ENCODE data around the gene SPOCK1.

SPOCK1 gene

GRCh38 chr5:137438932-137439331 lies 60.2 kb downstream of the SPOCK1 start:
- no peak for DNase-seq
- TF ChIP-seq, protein P1, sequence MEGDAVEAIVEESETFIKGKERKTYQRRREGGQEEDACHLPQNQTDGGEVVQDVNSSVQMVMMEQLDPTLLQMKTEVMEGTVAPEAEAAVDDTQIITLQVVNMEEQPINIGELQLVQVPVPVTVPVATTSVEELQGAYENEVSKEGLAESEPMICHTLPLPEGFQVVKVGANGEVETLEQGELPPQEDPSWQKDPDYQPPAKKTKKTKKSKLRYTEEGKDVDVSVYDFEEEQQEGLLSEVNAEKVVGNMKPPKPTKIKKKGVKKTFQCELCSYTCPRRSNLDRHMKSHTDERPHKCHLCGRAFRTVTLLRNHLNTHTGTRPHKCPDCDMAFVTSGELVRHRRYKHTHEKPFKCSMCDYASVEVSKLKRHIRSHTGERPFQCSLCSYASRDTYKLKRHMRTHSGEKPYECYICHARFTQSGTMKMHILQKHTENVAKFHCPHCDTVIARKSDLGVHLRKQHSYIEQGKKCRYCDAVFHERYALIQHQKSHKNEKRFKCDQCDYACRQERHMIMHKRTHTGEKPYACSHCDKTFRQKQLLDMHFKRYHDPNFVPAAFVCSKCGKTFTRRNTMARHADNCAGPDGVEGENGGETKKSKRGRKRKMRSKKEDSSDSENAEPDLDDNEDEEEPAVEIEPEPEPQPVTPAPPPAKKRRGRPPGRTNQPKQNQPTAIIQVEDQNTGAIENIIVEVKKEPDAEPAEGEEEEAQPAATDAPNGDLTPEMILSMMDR (IDR thresholded peaks at IDR 0.05), result no peak
- no peak overlapping the region for H3K4me3 Mint-ChIP-seq
- H3K9me3 Mint-ChIP-seq, result no peaks in the 10 kb centered on the region
- H3K27me3 Mint-ChIP-seq (ENCODE audit: low read depth, poor library complexity), result no peaks in the 10 kb centered on the region
- no peaks in the 10 kb centered on the region for H3K36me3 Mint-ChIP-seq (ENCODE audit: low read depth)
- no peaks in the 10 kb centered on the region for H3K4me1 Mint-ChIP-seq
- H3K27ac Mint-ChIP-seq, result no peak overlapping the region

- Mint-ChIP-seq H3K4me1 (no peaks in the 10 kb centered on the region), H3K4me3 (no peak overlapping the region)
Observed at GRCh38 chr5:137437774-137438173, 61.4 kb downstream of the SPOCK1 start.

DNA sequence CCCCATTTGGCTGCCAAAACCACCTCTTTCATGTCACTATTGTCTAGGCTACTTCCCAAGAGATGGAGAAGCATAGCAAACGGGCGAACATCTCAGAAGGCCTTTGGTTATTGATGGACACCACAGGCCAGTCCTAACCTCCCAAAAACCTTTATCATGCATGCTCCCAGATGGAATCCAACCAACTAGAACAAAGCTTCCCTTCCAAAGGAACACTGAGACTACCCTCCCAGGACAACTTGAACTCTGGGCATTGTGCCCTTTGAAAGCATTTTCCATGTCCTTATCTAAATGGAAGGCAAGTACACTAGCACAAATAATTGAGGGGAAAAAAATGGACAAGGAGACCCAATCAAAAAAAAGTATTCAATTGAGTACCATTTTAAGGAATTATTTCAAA lies 65.6 kb downstream of the SPOCK1 start:
- no peak for DNase-seq
- Mint-ChIP-seq H3K4me1 (no peaks in the 10 kb centered on the region), H3K27ac (no peak overlapping the region), H3K4me3 (no peak overlapping the region), H3K9me3 (no peaks in the 10 kb centered on the region), H3K36me3 (ENCODE audit: low read depth) (no peaks in the 10 kb centered on the region), H3K27me3 (ENCODE audit: low read depth, poor library complexity) (no peaks in the 10 kb centered on the region)
- TF ChIP-seq, protein P1 (IDR thresholded peaks at IDR 0.05), result no peak

More at GRCh38 chr5:137437774-137438173, 61.4 kb downstream of the SPOCK1 start:
- Mint-ChIP-seq H3K27ac (no peak overlapping the region), H3K27me3 (ENCODE audit: low read depth, poor library complexity) (no peaks in the 10 kb centered on the region), H3K36me3 (ENCODE audit: low read depth) (no peaks in the 10 kb centered on the region), H3K9me3 (no peaks in the 10 kb centered on the region)
- TF ChIP-seq, protein P1 (IDR thresholded peaks at IDR 0.05), result no peak
- no peak for DNase-seq

GRCh38 chr5:137432376-137432775 lies 66.8 kb downstream of the SPOCK1 start:
- Mint-ChIP-seq H3K27me3 (ENCODE audit: low read depth, poor library complexity) (peaks cover under 1% of the 10 kb centered on the region), H3K36me3 (ENCODE audit: low read depth) (no peaks in the 10 kb centered on the region), H3K27ac (no peak overlapping the region), H3K4me1 (no peaks in the 10 kb centered on the region), H3K4me3 (no peak overlapping the region), H3K9me3 (no peaks in the 10 kb centered on the region)
- DNase-seq, result no peak
- TF ChIP-seq, protein P1 (IDR thresholded peaks at IDR 0.05), result no peak

GRCh38 chr5:137431051-137431450 lies 68.1 kb downstream of the SPOCK1 start:
- no peak for DNase-seq
- TF ChIP-seq, protein P1 (IDR thresholded peaks at IDR 0.05), result no peak
- peaks cover 7% of the 10 kb centered on the region for H3K27me3 Mint-ChIP-seq (ENCODE audit: low read depth, poor library complexity)
- peak overlapping the region; percentile 22 for H3K27ac Mint-ChIP-seq
- H3K9me3 Mint-ChIP-seq, result no peaks in the 10 kb centered on the region
- no peaks in the 10 kb centered on the region for H3K36me3 Mint-ChIP-seq (ENCODE audit: low read depth)
- no peak overlapping the region for H3K4me3 Mint-ChIP-seq
- no peaks in the 10 kb centered on the region for H3K4me1 Mint-ChIP-seq

DNA sequence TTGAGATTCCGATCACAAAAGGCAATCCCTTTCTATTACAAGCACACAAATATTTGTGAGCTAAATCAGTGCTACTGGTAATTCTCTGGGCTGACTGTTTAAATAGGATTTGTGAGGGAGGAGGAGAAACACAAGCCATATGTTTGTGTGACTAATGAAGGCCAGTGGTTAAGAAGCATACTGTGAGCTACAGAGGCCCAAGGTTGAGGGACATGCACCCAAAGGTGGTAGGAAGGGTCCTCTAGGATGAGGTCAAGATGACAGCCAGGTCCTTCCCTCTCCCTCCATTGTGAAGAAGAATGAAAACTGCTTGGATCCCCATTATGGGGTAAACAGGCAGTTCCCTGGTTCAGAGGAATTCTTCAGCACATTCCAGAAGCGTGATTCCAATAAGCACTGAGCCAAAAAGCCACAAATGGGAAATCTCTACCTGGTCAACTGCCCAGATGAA lies 83.9 kb downstream of the SPOCK1 start:
- Mint-ChIP-seq H3K4me3 (no peak overlapping the region), H3K27me3 (ENCODE audit: low read depth, poor library complexity) (no peaks in the 10 kb centered on the region), H3K4me1 (no peaks in the 10 kb centered on the region), H3K9me3 (peaks cover 30% of the 10 kb centered on the region), H3K36me3 (ENCODE audit: low read depth) (peaks cover 4% of the 10 kb centered on the region), H3K27ac (no peak overlapping the region)
- TF ChIP-seq, protein P1 (IDR thresholded peaks at IDR 0.05), result no peak
- DNase-seq, result no peak

All from nephron progenitor cell (in vitro differentiated cells).